ENCODE measurements around the gene KIAA1958.
"Not testable (repeated sequence)": the region's sequence is repeated elsewhere in the genome, so short reads cannot be mapped to it uniquely, and the experiment has no call there.

The KIAA1958 gene

GRCh38 chr9:112659906-112660305 is 173.3 kb downstream of the KIAA1958 start:
- DNase-seq (ENCODE audit: low read depth, low spot score) = no peak

GRCh38 chr9:112663681-112664080 is 177.1 kb downstream of the KIAA1958 start:
- DNase-seq (ENCODE audit: low read depth, low spot score) = no peak

GRCh38 chr9:112664531-112664930 is 177.9 kb downstream of the KIAA1958 start:
- DNase-seq (ENCODE audit: low read depth, low spot score) = no peak

- no peak for DNase-seq (ENCODE audit: low read depth, low spot score)
Observed at GRCh38 chr9:112665347-112665746, 178.7 kb downstream of the KIAA1958 start.

- no peak for DNase-seq (ENCODE audit: low read depth, low spot score)
Observed at GRCh38 chr9:112669326-112669725, 182.7 kb downstream of the KIAA1958 start.

- DNase-seq (ENCODE audit: low read depth, low spot score) = no peak
Observed at GRCh38 chr9:112670991-112671625, 184.5 kb downstream of the KIAA1958 start.

- DNase-seq (ENCODE audit: low read depth, low spot score) = not testable (repeated sequence)
Observed at GRCh38 chr9:112673221-112673620, 186.6 kb downstream of the KIAA1958 start.

GRCh38 chr9:112677040-112677439 is 190.4 kb downstream of the KIAA1958 start:
- DNase-seq (ENCODE audit: low read depth, low spot score) = no peak

GRCh38 chr9:112680731-112681402 is 194.2 kb downstream of the KIAA1958 start:
- DNase-seq (ENCODE audit: low read depth, low spot score) = no peak

- DNase-seq (ENCODE audit: low read depth, low spot score) = no peak
Observed at GRCh38 chr9:112689161-112689740, 202.6 kb downstream of the KIAA1958 start.

- no peak for DNase-seq (ENCODE audit: low read depth, low spot score)
Observed at GRCh38 chr9:112694706-112695555, 208.3 kb downstream of the KIAA1958 start.

- DNase-seq (ENCODE audit: low read depth, low spot score) = no peak
Observed at GRCh38 chr9:112696461-112696860, 209.8 kb downstream of the KIAA1958 start.

- no peak for DNase-seq (ENCODE audit: low read depth, low spot score)
Observed at GRCh38 chr9:112699230-112699629, 212.6 kb downstream of the KIAA1958 start.

- DNase-seq (ENCODE audit: low read depth, low spot score) = peak; percentile 39
Observed at GRCh38 chr9:112700085-112700484, 213.5 kb downstream of the KIAA1958 start.

GRCh38 chr9:112703304-112703703 is 216.7 kb downstream of the KIAA1958 start:
- DNase-seq (ENCODE audit: low read depth, low spot score) = no peak

GRCh38 chr9:112705768-112706427 is 219.3 kb downstream of the KIAA1958 start:
- peak; percentile 73 for DNase-seq (ENCODE audit: low read depth, low spot score)

GRCh38 chr9:112711050-112711689 is 224.5 kb downstream of the KIAA1958 start:
- peak; percentile 71 for DNase-seq (ENCODE audit: low read depth, low spot score)

- no peak for DNase-seq (ENCODE audit: low read depth, low spot score)
Observed at GRCh38 chr9:112712678-112713077, 226.1 kb downstream of the KIAA1958 start.

- peak; percentile 99 for DNase-seq (ENCODE audit: low read depth, low spot score)
Observed at GRCh38 chr9:112717661-112718331, 231.2 kb downstream of the KIAA1958 start, which contains the start of gene INIP. Gene INIP (minus strand): TSS chr9:112718117. CDS start chr9:112716485, 1,632 bp downstream.

Data from astrocyte of the hippocampus (primary cell).